Subcutaneous adipose tissue (tissue), 4 donors: ENCODE measurements around the gene CYLD. TPM values are rescaled to one million over a fixed set of nuclear protein-coding genes. Genes with fewer than 3 reads are reported as not detected.

Experiments
- total RNA-seq, 4 donors: library from RNA; depleted of rRNA; stranded (reverse); fragments of >200 nt; gene quantifications; one replicate each; pipeline ENCODE4 v1.1.0, GENCODE V29; 2016
- TF ChIP-seq, protein P1 (sequence below): fragments of 450-650 bp; IDR thresholded peaks from one replicate; pipeline ENCODE4 v1.5.1; 2016; ENCODE audit warnings: low read depth, mild to moderate bottlenecking, control low read depth, antibody characterized with exemption, moderate library complexity

CYLD gene
- total RNA-seq, 4 donors from 2014 or later, result 35.8 to 40.1 (median 37.2) TPM

DNA sequence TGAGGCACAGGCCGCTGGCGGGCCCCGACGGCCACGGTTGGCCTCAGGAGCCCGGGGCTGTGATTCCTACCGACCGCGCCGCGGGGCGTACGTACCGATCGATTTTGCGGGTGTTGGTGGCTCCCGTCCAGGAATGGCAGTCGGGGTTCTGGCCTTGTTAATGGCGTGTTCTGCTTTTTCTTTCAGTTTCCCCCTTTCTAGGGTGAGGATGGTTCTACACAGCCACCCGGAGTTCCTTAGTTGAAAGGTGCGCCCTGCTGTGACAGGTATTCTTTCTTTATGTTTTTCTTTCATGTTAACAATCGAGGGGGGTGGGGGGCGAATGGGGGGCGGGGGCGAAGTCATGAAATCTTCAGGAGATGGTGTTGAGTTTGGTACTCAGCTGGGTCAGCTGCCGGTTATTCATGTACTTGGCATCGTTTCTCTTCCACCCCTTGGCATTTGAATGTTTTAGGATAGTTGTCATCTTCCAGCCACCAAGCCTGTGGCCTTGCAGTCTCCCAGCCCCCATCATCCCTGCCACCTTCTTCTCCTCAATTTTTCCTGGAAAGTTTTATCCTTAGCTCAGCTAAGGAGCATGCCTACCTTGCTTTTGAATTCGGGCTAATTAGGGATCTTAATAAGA is 802 bp downstream of the CYLD start:
- TF ChIP-seq, protein P1, sequence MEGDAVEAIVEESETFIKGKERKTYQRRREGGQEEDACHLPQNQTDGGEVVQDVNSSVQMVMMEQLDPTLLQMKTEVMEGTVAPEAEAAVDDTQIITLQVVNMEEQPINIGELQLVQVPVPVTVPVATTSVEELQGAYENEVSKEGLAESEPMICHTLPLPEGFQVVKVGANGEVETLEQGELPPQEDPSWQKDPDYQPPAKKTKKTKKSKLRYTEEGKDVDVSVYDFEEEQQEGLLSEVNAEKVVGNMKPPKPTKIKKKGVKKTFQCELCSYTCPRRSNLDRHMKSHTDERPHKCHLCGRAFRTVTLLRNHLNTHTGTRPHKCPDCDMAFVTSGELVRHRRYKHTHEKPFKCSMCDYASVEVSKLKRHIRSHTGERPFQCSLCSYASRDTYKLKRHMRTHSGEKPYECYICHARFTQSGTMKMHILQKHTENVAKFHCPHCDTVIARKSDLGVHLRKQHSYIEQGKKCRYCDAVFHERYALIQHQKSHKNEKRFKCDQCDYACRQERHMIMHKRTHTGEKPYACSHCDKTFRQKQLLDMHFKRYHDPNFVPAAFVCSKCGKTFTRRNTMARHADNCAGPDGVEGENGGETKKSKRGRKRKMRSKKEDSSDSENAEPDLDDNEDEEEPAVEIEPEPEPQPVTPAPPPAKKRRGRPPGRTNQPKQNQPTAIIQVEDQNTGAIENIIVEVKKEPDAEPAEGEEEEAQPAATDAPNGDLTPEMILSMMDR, result no peak

DNA sequence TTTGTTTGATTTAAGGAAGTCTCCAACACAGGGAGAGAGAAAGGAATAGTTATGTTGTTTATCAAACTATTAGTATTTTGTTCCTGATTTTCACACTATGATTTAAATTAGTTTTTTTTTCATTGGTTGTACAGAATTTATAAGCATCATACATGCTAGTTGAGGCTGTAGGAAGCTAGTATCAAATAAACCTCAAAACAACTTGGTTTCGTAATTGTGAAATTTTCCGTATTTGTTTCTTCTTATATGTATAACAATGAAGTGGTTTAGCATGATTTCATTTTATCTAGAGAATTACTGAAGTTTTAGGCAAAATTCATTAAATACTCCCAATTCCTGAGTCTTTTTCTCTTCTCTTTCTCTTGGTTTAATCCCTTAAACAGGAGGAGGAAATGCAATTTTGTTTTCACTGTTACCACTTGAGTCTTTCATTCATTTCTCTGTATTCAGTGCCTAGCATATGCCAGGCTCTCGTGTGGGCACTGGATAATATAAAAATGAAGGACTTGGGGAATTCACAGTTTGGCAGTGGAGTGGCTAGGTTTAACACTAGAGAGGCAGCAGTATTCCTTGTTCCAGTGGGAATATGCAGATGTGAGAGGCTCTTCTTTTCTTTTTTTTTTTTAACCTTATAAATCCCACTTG is 1.8 kb downstream of the CYLD start:
- TF ChIP-seq, protein P1, result no peak

DNA sequence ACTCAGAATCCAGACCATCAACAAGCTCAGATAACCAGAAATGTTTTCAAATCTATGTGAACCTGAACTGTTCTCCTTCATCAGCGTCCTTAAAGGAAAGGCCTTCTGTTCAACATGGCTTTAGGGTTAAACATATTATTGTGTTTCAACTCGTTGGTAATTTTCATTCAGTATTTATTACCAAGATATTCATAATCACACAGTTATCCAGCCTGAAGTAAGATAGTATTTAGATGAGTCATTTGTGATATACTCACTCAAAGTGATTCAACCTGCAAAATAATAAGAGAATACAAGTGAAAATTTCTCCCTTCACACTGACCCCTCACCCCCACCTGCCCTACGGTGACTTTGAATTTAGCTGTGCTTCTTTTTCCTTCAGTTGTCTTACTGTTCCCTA is 3.0 kb downstream of the CYLD start:
- TF ChIP-seq, protein P1, result no peak

DNA sequence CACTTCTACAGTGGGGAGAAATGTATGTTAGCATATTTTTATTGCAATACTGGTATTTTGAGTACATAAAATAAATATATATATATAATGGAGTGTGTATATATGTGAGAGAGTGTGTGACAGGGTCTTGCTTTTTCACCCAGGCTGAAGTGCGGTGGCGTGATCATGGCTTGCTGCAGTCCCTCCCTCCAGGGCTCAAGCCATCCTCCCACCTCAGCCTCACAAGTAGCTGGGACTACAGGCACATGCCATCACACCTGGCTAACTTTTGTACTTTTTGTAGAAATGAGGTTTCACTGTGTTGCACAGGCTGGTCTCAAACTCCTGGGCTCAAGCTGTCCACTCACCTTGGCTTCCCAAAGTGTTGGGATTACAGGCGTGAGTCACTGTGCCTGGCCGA is 4.1 kb downstream of the CYLD start:
- TF ChIP-seq, protein P1, result no peak

DNA sequence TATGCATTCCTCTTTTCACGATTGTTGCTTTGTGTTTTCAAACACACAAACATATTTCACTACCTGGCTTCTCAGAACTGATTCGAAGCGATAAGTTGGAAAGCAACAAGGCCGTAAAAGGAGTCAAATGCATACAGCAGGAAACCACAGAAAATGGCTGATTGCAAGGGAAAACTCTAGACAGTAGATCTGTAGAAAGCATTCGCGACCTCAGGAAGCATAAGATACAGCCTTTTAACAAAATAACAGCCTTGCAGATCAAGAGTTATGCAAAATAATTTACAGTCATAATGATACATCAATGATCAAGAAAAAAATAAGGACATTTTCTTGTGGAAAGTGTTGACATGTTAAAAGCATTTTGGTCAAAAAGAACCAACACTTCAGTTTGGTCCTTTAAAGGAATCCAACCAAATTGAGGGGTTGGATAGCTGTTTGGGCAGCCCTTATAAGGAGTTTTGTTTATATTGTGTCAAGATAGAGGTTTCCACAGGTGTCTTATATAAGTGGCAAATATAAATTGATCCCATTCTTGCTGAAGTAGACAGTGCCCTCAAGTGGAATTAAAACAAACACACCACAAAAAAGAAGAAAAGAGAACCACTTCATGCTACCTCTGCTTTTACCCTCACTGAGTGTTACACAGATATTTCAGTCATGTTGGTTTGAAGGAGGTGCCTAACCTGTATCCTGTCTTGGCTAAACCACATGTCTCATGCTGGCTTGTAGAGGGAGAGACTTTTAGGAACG is 5.5 kb downstream of the CYLD start:
- TF ChIP-seq, protein P1, result no peak

DNA sequence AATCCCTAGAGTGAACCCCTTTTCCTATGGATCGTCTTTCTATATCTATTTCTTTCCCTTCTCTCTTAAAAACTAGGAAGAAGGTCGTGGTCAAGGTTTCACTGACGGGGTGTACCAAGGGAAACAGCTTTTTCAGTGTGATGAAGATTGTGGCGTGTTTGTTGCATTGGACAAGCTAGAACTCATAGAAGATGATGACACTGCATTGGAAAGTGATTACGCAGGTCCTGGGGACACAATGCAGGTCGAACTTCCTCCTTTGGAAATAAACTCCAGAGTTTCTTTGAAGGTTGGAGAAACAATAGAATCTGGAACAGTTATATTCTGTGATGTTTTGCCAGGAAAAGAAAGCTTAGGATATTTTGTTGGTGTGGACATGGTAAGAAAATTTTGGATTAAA is 9.6 kb downstream of the CYLD start:
- TF ChIP-seq, protein P1, result no peak

DNA sequence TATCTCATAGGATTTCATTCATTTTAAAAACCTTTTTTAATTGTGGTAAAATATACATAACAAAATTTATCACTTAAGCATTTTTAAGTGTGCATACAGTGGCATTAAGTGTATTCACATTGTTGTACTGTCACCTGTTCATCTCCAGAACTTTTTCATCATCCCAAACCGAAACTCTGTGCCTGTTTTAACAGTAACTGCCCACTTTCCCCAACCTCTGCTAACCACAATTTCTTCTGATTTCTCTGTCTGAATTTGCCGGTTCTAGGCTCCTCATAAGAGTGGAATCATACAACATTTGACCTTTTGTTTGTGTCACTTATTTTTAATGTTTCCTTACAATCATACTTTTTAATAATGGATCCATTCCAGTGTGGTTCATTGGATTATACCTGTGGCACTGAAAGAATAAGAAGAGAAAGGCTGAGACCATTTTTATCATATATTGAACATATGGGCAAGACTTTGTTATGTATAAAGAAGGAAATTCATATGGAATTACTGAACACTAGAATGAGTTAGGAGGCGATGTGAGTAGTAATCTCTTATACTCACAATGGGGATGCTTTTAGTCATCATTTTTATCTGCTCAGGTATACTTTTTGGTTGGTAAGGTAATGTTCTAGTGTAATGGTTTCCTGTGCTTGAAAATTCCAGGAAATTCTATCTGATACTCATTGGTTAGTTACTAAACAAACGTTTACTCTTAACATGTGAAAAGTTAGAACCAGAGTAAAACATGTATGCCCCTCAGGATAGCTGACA is 10.8 kb downstream of the CYLD start:
- TF ChIP-seq, protein P1, result no peak
